22Rv1 (cell line): ENCODE data around the gene DNAJC18.

Experiments
- ZFX ChIP-seq: fragments of 450-650 bp; IDR thresholded peaks from 2 replicates; pipeline ENCODE4 v1.6.1; 2017; ENCODE audit warnings: antibody characterized with exemption, borderline replicate concordance
- TF ChIP-seq, protein P1 (sequence below): fragments of 450-650 bp; IDR thresholded peaks from 2 replicates; pipeline ENCODE4 v1.5.1; 2017; ENCODE audit warnings: mild to moderate bottlenecking

- TF ChIP-seq, protein P1, sequence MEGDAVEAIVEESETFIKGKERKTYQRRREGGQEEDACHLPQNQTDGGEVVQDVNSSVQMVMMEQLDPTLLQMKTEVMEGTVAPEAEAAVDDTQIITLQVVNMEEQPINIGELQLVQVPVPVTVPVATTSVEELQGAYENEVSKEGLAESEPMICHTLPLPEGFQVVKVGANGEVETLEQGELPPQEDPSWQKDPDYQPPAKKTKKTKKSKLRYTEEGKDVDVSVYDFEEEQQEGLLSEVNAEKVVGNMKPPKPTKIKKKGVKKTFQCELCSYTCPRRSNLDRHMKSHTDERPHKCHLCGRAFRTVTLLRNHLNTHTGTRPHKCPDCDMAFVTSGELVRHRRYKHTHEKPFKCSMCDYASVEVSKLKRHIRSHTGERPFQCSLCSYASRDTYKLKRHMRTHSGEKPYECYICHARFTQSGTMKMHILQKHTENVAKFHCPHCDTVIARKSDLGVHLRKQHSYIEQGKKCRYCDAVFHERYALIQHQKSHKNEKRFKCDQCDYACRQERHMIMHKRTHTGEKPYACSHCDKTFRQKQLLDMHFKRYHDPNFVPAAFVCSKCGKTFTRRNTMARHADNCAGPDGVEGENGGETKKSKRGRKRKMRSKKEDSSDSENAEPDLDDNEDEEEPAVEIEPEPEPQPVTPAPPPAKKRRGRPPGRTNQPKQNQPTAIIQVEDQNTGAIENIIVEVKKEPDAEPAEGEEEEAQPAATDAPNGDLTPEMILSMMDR = no peak
- TF ChIP-seq ZFX = no peak
These were observed 70.1 kb downstream of the DNAJC18 start for GRCh38 chr5:139369181-139369580.
